Stimulated activated naive CD8-positive, alpha-beta T cell treated with anti-CD3 and anti-CD28 coated beads, Interleukin-15, amount 100 ng/mL, for 72 hours (primary cell): ENCODE measurements around the gene KRTAP24-1.

ENCODE experiments used
- ATAC-seq: fragments of 150-1000 bp; cut with Tn5 transposase; 2 replicates; pipeline ENCODE4 v1.10.0; 2021; ENCODE audit warnings: mild to moderate bottlenecking, moderate library complexity
- DNase-seq, 2 donors: peaks; one replicate each; pipeline ENCODE4 v3.0.0; 2021 to 2022
- H3K27ac Mint-ChIP-seq, 2 donors: one replicate each; pipeline ENCODE4 v1.8.0; 2022; ENCODE audit warnings: mild to moderate bottlenecking in 2 of 2, mixed read lengths in 2 of 2, moderate library complexity in 2 of 2
- H3K27me3 Mint-ChIP-seq: one replicate; pipeline ENCODE4 v1.8.0; 2022; ENCODE audit warnings: mixed read lengths
- H3K4me1 Mint-ChIP-seq: one replicate; pipeline ENCODE4 v1.8.0; 2022; ENCODE audit warnings: mild to moderate bottlenecking, mixed read lengths
- H3K4me3 Mint-ChIP-seq, 2 donors: one replicate each; pipeline ENCODE4 v1.8.0; 2022; ENCODE audit warnings: mild to moderate bottlenecking in 2 of 2, mixed read lengths in 2 of 2, moderate library complexity in 1 of 2
- H3K9me3 Mint-ChIP-seq, 2 donors: one replicate each; pipeline ENCODE4 v1.8.0; 2022; ENCODE audit warnings: mixed read lengths in 2 of 2

The KRTAP24-1 gene

GRCh38 chr21:30282850-30283249 is at the start of gene KRTAP24-1:
Gene KRTAP24-1 (minus strand): TSS chr21:30282950. CDS start chr21:30282932, 18 bp downstream.
- ATAC-seq, result no peak
- DNase-seq, result no peak

GRCh38 chr21:30329203-30329875 is 46.6 kb upstream of the KRTAP24-1 start:
- ATAC-seq, result no peak
- H3K4me1 Mint-ChIP-seq, result no peaks in the 10 kb centered on the region
- no peak overlapping the region for H3K27ac Mint-ChIP-seq
- H3K27me3 Mint-ChIP-seq, result peaks cover 11% of the 10 kb centered on the region
- DNase-seq, result no peak
- H3K4me3 Mint-ChIP-seq, result no peak overlapping the region
- H3K9me3 Mint-ChIP-seq, result no peaks in the 10 kb centered on the region

More at GRCh38 chr21:30282850-30283249, at the start of gene KRTAP24-1:
- Mint-ChIP-seq H3K27ac (no peak within 1 kb of the TSS), H3K4me3 (no peak within 1 kb of the TSS), H3K27me3 (no peaks in the 10 kb centered on the region), H3K4me1 (no peaks in the 10 kb centered on the region), H3K9me3 (no peaks in the 10 kb centered on the region)

- ATAC-seq, result no peak
- H3K4me3 Mint-ChIP-seq, result no peak overlapping the region
Measured at GRCh38 chr21:30326390-30326789, 43.6 kb upstream of the KRTAP24-1 start.

GRCh38 chr21:30320215-30320614 is 37.5 kb upstream of the KRTAP24-1 start, which contains the start of gene KRTAP26-1:
Gene KRTAP26-1 (minus strand): TSS chr21:30320315. CDS start chr21:30320035, 280 bp downstream.
- Mint-ChIP-seq H3K27me3 (peaks cover 20% of the 10 kb centered on the region), H3K4me3 (no peak within 1 kb of the TSS), H3K27ac (no peak within 1 kb of the TSS), H3K9me3 (no peaks in the 10 kb centered on the region), H3K4me1 (no peaks in the 10 kb centered on the region)
- no peak for ATAC-seq
- DNase-seq, result no peak

More at GRCh38 chr21:30326390-30326789, 43.6 kb upstream of the KRTAP24-1 start:
- no peak for DNase-seq
- Mint-ChIP-seq H3K27ac (no peak overlapping the region), H3K9me3 (no peaks in the 10 kb centered on the region), H3K4me1 (no peaks in the 10 kb centered on the region), H3K27me3 (peaks cover 22% of the 10 kb centered on the region)

- H3K27me3 Mint-ChIP-seq, result no peaks in the 10 kb centered on the region
- H3K9me3 Mint-ChIP-seq, result no peaks in the 10 kb centered on the region
- ATAC-seq, result no peak
- H3K27ac Mint-ChIP-seq, result no peak overlapping the region
- H3K4me1 Mint-ChIP-seq, result no peaks in the 10 kb centered on the region
- no peak for DNase-seq
- no peak overlapping the region for H3K4me3 Mint-ChIP-seq
Measured at GRCh38 chr21:30315701-30316100, 33.0 kb upstream of the KRTAP24-1 start.

- DNase-seq (no peak), ATAC-seq (no peak)
- no peaks in the 10 kb centered on the region for H3K27me3 Mint-ChIP-seq
- H3K4me3 Mint-ChIP-seq, result no peak overlapping the region
- H3K9me3 Mint-ChIP-seq, result peaks cover 0 to 5% of the 10 kb centered on the region in 2 donors
- H3K4me1 Mint-ChIP-seq, result no peaks in the 10 kb centered on the region
- no peak overlapping the region for H3K27ac Mint-ChIP-seq
Measured at GRCh38 chr21:30306884-30307283, 24.1 kb upstream of the KRTAP24-1 start.

GRCh38 chr21:30305136-30305535 is 22.4 kb upstream of the KRTAP24-1 start:
- Mint-ChIP-seq H3K4me1 (no peaks in the 10 kb centered on the region), H3K9me3 (peaks cover 0 to 8% of the 10 kb centered on the region in 2 donors), H3K4me3 (no peak overlapping the region), H3K27me3 (no peaks in the 10 kb centered on the region), H3K27ac (no peak overlapping the region)
- ATAC-seq (no peak), DNase-seq (no peak)

GRCh38 chr21:30289215-30289614 is 6.5 kb upstream of the KRTAP24-1 start, which contains the start of gene KRTAP25-1:
Gene KRTAP25-1 (minus strand): TSS chr21:30289514. CDS start chr21:30289490, 24 bp downstream.
- no peak for DNase-seq
- no peak within 1 kb of the TSS for H3K27ac Mint-ChIP-seq
- no peaks in the 10 kb centered on the region for H3K9me3 Mint-ChIP-seq
- H3K4me1 Mint-ChIP-seq, result no peaks in the 10 kb centered on the region
- H3K27me3 Mint-ChIP-seq, result no peaks in the 10 kb centered on the region
- no peak within 1 kb of the TSS for H3K4me3 Mint-ChIP-seq
- ATAC-seq, result no peak

- Mint-ChIP-seq H3K4me1 (no peaks in the 10 kb centered on the region), H3K4me3 (no peak overlapping the region), H3K27me3 (peaks cover 11% of the 10 kb centered on the region), H3K9me3 (peaks cover 0 to 6% of the 10 kb centered on the region in 2 donors), H3K27ac (no peak overlapping the region)
- no peak for DNase-seq
- no peak for ATAC-seq
Measured at GRCh38 chr21:30271611-30272010, 11.1 kb downstream of the KRTAP24-1 start.

GRCh38 chr21:30271156-30271555 is 11.6 kb downstream of the KRTAP24-1 start:
- DNase-seq (no peak), ATAC-seq (no peak)
- H3K27ac Mint-ChIP-seq, result no peak overlapping the region
- no peaks in the 10 kb centered on the region for H3K4me1 Mint-ChIP-seq
- no peak overlapping the region for H3K4me3 Mint-ChIP-seq
- H3K9me3 Mint-ChIP-seq, result peaks cover 0 to 7% of the 10 kb centered on the region in 2 donors
- peaks cover 11% of the 10 kb centered on the region for H3K27me3 Mint-ChIP-seq

- ATAC-seq (no peak), DNase-seq (no peak)
- H3K27ac Mint-ChIP-seq, result no peak overlapping the region
- peaks cover 11% of the 10 kb centered on the region for H3K27me3 Mint-ChIP-seq
- no peaks in the 10 kb centered on the region for H3K4me1 Mint-ChIP-seq
- peaks cover 3 to 13% of the 10 kb centered on the region in 2 donors for H3K9me3 Mint-ChIP-seq
- no peak overlapping the region for H3K4me3 Mint-ChIP-seq
Measured at GRCh38 chr21:30269803-30270530, 12.8 kb downstream of the KRTAP24-1 start.

GRCh38 chr21:30268608-30269197 is 14.0 kb downstream of the KRTAP24-1 start:
- no peaks in the 10 kb centered on the region for H3K4me1 Mint-ChIP-seq
- DNase-seq, result no peak
- H3K9me3 Mint-ChIP-seq, result peaks cover 3 to 13% of the 10 kb centered on the region in 2 donors
- no peak overlapping the region for H3K27ac Mint-ChIP-seq
- no peak for ATAC-seq
- no peak overlapping the region for H3K4me3 Mint-ChIP-seq
- H3K27me3 Mint-ChIP-seq, result peaks cover 11% of the 10 kb centered on the region

- DNase-seq (no peak), ATAC-seq (no peak)
- Mint-ChIP-seq H3K4me1 (no peaks in the 10 kb centered on the region), H3K9me3 (no peaks in the 10 kb centered on the region), H3K27me3 (no peaks in the 10 kb centered on the region), H3K4me3 (no peak overlapping the region), H3K27ac (no peak overlapping the region)
Measured at GRCh38 chr21:30257773-30258172, 25.0 kb downstream of the KRTAP24-1 start.

GRCh38 chr21:30256100-30256499 is 26.6 kb downstream of the KRTAP24-1 start:
- DNase-seq (no peak), ATAC-seq (no peak)
- H3K27ac Mint-ChIP-seq, result no peak overlapping the region
- no peak overlapping the region for H3K4me3 Mint-ChIP-seq
- H3K27me3 Mint-ChIP-seq, result no peaks in the 10 kb centered on the region
- H3K4me1 Mint-ChIP-seq, result no peaks in the 10 kb centered on the region
- no peaks in the 10 kb centered on the region for H3K9me3 Mint-ChIP-seq

GRCh38 chr21:30255679-30256078 is 27.1 kb downstream of the KRTAP24-1 start:
- H3K27me3 Mint-ChIP-seq, result no peaks in the 10 kb centered on the region
- no peak overlapping the region for H3K27ac Mint-ChIP-seq
- no peak overlapping the region for H3K4me3 Mint-ChIP-seq
- H3K9me3 Mint-ChIP-seq, result no peaks in the 10 kb centered on the region
- DNase-seq (no peak), ATAC-seq (no peak)
- H3K4me1 Mint-ChIP-seq, result no peaks in the 10 kb centered on the region

GRCh38 chr21:30251781-30252180 is 31.0 kb downstream of the KRTAP24-1 start:
- no peak for ATAC-seq
- Mint-ChIP-seq H3K27me3 (no peaks in the 10 kb centered on the region), H3K9me3 (no peaks in the 10 kb centered on the region), H3K27ac (no peak overlapping the region), H3K4me1 (no peaks in the 10 kb centered on the region), H3K4me3 (no peak overlapping the region)
- DNase-seq, result no peak
